SK-N-MC (cell line): ENCODE results near the gene PRR14.

Experiments used
- EZH2 ChIP-seq: fragments of 200-600 bp; sonication (generic); IDR thresholded peaks from one replicate; pipeline ENCODE4 v1.6.1; 2017; ENCODE audit warnings: antibody characterized with exemption
- FOXP2 ChIP-seq: optimal IDR thresholded peaks from 2 replicates; pipeline ENCODE3; 2011; ENCODE audit warnings: mild to moderate bottlenecking, moderate library complexity; ENCODE audit not compliant: insufficient read depth; ENCODE audit errors: extremely low read length, control extremely low read depth
- POLR2AphosphoS5 ChIP-seq: IDR thresholded peaks from 2 replicates; pipeline ENCODE4 v1.6.1; 2012; ENCODE audit warnings: mild to moderate bottlenecking, low read depth, low read length, borderline replicate concordance

- TF ChIP-seq POLR2AphosphoS5, result no peak
- no peak for TF ChIP-seq EZH2
- no peak for TF ChIP-seq FOXP2
These were observed 604 bp downstream of the PRR14 start for GRCh38 chr16:30651124-30652004.
